Measurements from ENCODE around the gene PSKH1.

DNA sequence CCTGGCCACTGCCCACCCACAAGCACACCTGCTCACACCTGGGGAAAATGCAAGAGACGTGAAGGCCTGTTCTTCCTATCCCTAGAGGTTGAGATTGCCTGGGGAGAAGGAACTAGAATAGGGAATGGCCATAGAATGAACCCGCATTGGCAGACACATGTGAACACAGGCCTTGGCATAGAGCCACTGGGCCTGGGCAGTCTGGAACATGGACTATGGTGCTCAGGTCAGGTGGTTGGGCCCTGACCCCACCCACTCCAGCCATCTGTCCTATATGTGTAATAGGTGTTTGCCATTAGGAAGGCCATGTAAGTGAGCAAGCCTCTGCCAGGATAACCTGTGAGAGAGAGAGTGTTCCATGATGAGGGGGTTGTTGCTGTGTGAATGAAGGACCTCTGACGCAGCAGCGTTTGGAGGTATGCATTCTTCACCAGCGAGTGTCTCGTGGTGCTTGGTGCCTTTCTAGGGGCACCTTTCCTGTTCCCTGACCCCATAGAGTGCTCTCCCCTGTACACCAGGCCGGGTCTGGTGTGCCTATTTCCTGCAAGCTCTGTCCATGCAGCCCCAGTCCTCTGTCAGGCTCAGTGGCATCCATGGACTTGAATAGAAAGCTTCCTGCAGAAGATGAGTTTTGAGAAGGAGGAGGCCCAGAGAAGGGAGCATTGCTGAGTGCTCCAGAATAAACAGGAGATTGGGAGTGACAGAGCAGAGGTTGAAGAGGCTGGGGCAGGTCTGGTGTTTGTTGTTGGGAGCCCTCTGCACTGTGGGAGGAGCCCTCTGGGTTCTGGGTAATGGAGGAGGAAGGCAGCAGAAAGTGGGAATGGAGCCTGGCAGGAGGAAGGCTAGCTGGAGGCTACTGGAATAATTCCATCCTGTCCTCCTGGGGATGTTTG is 23.0 kb downstream of the PSKH1 start:
- TF ChIP-seq POLR2AphosphoS5 (IDR thresholded peaks at IDR 0.05) (no peak), TAF1 (IDR thresholded peaks at IDR 0.05; ENCODE audit: low read depth) (no peak), SMC3 (conservative IDR thresholded peaks at IDR 0.05; ENCODE audit: poor library complexity) (no peak), EZH2 (IDR thresholded peaks at IDR 0.05; ENCODE audit: borderline replicate concordance, insufficient read depth, low read length, poor library complexity, severe bottlenecking) (no peak)
- TF ChIP-seq, protein P1, sequence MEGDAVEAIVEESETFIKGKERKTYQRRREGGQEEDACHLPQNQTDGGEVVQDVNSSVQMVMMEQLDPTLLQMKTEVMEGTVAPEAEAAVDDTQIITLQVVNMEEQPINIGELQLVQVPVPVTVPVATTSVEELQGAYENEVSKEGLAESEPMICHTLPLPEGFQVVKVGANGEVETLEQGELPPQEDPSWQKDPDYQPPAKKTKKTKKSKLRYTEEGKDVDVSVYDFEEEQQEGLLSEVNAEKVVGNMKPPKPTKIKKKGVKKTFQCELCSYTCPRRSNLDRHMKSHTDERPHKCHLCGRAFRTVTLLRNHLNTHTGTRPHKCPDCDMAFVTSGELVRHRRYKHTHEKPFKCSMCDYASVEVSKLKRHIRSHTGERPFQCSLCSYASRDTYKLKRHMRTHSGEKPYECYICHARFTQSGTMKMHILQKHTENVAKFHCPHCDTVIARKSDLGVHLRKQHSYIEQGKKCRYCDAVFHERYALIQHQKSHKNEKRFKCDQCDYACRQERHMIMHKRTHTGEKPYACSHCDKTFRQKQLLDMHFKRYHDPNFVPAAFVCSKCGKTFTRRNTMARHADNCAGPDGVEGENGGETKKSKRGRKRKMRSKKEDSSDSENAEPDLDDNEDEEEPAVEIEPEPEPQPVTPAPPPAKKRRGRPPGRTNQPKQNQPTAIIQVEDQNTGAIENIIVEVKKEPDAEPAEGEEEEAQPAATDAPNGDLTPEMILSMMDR (IDR thresholded peaks at IDR 0.05; ENCODE audit: poor library complexity, severe bottlenecking), result no peak
